BJ (cell line): ENCODE data around the gene ZC3H12D. TPM values are rescaled to one million over a fixed set of nuclear protein-coding genes. Genes with fewer than 3 reads are reported as not detected.
"Not testable (repeated sequence)": the region's sequence is repeated elsewhere in the genome, so short reads cannot be mapped to it uniquely, and the experiment has no call there.

Source experiments
- CTCF ChIA-PET: fragments of 350-600 bp; formaldehyde crosslinking; extraction: SDS; loops from one replicate; lab custom pipeline; 2021; ENCODE audit warnings: antibody characterized with exemption, inconsistent platforms; lab: Yijun Ruan, JAX
- POLR2A ChIA-PET: fragments of 300-600 bp; sonication (Branson Sonifier 250); formaldehyde crosslinking; extraction: SDS; loops from one replicate; lab custom pipeline; 2021; ENCODE audit warnings: antibody characterized with exemption; lab: Charles Lee
- DNase-seq: peaks from one replicate; pipeline ENCODE4 v3.0.0-alpha.2; 2011; ENCODE audit warnings: low read depth
- H3K27me3 ChIP-seq: 2 replicates; pipeline ENCODE4 v1.6.0; 2011; ENCODE audit warnings: low read length; ENCODE audit not compliant: control insufficient read depth, insufficient read depth
- H3K36me3 ChIP-seq: 2 replicates; pipeline ENCODE4 v1.5.1; 2011; ENCODE audit warnings: low read length; ENCODE audit not compliant: control insufficient read depth, insufficient read depth
- H3K4me3 ChIP-seq: 2 replicates; pipeline ENCODE4 v1.5.1; 2011; ENCODE audit warnings: low read depth, mild to moderate bottlenecking, control low read depth, low read length
- polyA plus RNA-seq: library from polyadenylated mRNA; depleted of rRNA; stranded (reverse); fragments of >200 nt; gene quantifications from 2 replicates; pipeline ENCODE4 v1.2.3, GENCODE V29; 2011
- TF ChIP-seq, protein P1 (sequence below): IDR thresholded peaks from 2 replicates; pipeline ENCODE4 v1.5.1; 2011; ENCODE audit warnings: low read depth, mild to moderate bottlenecking, control low read depth, inconsistent platforms, low read length, moderate library complexity; ENCODE audit not compliant: insufficient read depth

ZC3H12D gene
- polyA plus RNA-seq, 1 experiment = 0.04 TPM

DNA sequence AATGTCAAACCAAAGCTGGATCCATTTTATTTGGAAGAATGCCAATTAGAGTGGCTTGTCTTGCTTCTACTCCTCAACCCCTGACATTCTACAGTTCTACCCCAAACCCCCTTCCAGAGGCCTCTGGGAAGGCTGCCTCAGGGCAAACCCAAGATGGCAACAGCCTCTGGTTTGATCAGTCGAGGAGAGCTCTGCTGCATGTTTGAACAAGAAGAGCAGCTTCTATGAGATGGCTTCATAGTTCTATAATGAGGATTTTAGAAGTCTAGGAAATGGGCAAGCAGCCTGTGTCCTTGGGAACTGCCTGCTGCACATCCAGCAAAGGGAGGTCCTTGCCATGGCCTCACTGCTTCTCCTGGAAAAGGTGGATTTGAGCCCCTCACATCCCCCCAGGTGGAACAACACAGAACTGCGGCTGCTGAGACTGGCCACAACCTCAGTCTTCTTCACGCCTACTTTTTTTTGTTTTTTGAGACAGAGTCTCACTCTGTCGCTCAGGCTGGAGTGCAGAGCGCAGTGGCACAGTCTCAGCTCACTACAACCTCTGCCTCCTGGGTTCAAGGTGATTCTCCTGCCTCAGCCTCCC is 37.9 kb downstream of the ZC3H12D start:
- Histone ChIP-seq H3K27me3 (no peaks in the 10 kb centered on the region), H3K36me3 (no peaks in the 10 kb centered on the region), H3K4me3 (no peak overlapping the region)
- POLR2A ChIA-PET = no interaction called here
- DNase-seq = no peak
- TF ChIP-seq, protein P1, sequence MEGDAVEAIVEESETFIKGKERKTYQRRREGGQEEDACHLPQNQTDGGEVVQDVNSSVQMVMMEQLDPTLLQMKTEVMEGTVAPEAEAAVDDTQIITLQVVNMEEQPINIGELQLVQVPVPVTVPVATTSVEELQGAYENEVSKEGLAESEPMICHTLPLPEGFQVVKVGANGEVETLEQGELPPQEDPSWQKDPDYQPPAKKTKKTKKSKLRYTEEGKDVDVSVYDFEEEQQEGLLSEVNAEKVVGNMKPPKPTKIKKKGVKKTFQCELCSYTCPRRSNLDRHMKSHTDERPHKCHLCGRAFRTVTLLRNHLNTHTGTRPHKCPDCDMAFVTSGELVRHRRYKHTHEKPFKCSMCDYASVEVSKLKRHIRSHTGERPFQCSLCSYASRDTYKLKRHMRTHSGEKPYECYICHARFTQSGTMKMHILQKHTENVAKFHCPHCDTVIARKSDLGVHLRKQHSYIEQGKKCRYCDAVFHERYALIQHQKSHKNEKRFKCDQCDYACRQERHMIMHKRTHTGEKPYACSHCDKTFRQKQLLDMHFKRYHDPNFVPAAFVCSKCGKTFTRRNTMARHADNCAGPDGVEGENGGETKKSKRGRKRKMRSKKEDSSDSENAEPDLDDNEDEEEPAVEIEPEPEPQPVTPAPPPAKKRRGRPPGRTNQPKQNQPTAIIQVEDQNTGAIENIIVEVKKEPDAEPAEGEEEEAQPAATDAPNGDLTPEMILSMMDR = no peak
- CTCF ChIA-PET = interaction anchor here (1.7 to 1.9 kb wide), 2 partner anchors 10 to 14 kb away, joined by 7 to 9 read pairs; no protein-coding TSS in a partner anchor

GRCh38 chr6:149445573-149445972 is 39.2 kb downstream of the ZC3H12D start:
- DNase-seq = no peak
- TF ChIP-seq, protein P1 = no peak
- Histone ChIP-seq H3K36me3 (no peaks in the 10 kb centered on the region), H3K27me3 (no peaks in the 10 kb centered on the region), H3K4me3 (no peak overlapping the region)
- ChIA-PET CTCF (interaction anchor here (1.7 kb wide), 1 partner anchor 9 kb away, joined by 7 read pairs; no protein-coding TSS in a partner anchor), POLR2A (no interaction called here)

DNA sequence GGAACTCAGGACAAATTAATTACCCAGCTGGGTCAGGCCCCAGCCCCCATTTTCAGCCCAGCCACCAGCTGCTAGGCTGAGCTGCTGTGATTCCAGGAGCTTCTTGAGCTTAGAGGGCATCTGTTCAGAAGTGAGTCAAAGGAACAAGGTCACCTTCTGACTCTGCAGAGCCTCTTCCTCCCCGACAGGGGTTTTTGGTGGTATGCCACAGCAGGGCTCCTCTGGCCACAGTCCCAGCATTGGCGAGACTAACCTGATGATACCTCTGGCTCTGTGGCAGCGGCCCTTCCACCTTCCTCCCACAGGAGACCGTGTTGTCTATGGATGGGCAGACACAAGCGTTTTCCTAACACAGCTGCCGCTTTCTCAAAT is 39.7 kb downstream of the ZC3H12D start:
- Histone ChIP-seq H3K27me3 (no peaks in the 10 kb centered on the region), H3K36me3 (no peaks in the 10 kb centered on the region), H3K4me3 (no peak overlapping the region)
- CTCF ChIA-PET = interaction anchor here (1.7 kb wide), 1 partner anchor 9 kb away, joined by 7 read pairs; no protein-coding TSS in a partner anchor
- no peak for DNase-seq
- TF ChIP-seq, protein P1 = no peak
- POLR2A ChIA-PET = no interaction called here

DNA sequence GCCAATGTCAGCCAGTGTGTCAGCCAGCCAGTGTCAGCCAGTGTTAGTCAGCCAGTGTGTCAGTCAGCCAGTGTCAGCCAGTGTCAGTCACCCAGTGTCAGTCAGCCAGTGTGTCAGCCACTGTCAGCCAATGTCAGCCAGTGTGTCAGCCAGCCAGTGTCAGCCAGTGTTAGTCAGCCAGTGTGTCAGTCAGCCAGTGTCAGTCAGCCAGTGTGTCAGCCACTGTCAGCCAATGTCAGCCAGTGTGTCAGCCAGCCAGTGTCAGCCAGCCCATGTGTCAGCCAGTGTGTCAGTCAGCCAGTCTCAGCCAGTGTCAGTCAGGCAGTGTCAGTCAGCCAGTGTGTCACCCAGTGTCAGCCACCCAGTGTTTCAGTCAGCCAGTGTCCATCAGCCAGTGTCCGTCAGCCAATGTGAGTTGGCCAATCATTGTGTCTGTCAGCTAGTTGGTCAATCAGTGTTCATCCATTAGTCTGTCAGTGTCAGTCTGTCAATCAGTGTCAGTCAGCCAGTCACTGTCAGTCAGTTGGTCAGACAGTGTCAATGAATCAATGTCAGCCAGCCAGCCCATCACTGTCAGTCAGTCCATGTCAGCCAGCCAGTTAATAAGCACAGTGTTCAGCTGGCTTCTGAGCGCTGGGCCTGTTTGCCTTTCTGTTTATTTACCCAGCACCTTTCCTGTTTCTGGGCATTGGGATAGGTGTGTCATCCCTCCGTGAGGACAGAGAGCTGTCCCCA is 40.3 kb downstream of the ZC3H12D start:
- CTCF ChIA-PET = interaction anchor here (4.7 kb wide), 1 partner anchor 13 kb away, joined by 20 read pairs; no protein-coding TSS in a partner anchor
- H3K27me3 ChIP-seq, DNase-seq, H3K36me3 ChIP-seq, POLR2A ChIA-PET, H3K4me3 ChIP-seq: not testable (repeated sequence)

- POLR2A ChIA-PET = no interaction called here
- Histone ChIP-seq H3K4me3 (no peak overlapping the region), H3K27me3 (no peaks in the 10 kb centered on the region), H3K36me3 (no peaks in the 10 kb centered on the region)
- DNase-seq = no peak
- CTCF ChIA-PET = interaction anchor here (0.9 to 4.7 kb wide), 2 partner anchors 12 to 363 kb away, joined by 3 to 20 read pairs; no protein-coding TSS in a partner anchor
- TF ChIP-seq, protein P1 = no peak
Observed at GRCh38 chr6:149443411-149444181, 41.2 kb downstream of the ZC3H12D start.
